ENCODE results near the gene ACVR1B.

The ACVR1B gene

GRCh38 chr12:51994959-51995358 is 43.5 kb downstream of the ACVR1B start:
- DNase-seq (ENCODE audit: extremely low read depth, insufficient read length) = no peak
- no peaks in the 10 kb centered on the region for H3K36me3 ChIP-seq (ENCODE audit: control insufficient read depth, insufficient read depth, low read length)
- H3K27me3 ChIP-seq (replicated peaks; ENCODE audit: control insufficient read depth, insufficient read depth, low read length) = no peaks in the 10 kb centered on the region; the same call in 1 of the 2 replicates
- TF ChIP-seq, protein P1, sequence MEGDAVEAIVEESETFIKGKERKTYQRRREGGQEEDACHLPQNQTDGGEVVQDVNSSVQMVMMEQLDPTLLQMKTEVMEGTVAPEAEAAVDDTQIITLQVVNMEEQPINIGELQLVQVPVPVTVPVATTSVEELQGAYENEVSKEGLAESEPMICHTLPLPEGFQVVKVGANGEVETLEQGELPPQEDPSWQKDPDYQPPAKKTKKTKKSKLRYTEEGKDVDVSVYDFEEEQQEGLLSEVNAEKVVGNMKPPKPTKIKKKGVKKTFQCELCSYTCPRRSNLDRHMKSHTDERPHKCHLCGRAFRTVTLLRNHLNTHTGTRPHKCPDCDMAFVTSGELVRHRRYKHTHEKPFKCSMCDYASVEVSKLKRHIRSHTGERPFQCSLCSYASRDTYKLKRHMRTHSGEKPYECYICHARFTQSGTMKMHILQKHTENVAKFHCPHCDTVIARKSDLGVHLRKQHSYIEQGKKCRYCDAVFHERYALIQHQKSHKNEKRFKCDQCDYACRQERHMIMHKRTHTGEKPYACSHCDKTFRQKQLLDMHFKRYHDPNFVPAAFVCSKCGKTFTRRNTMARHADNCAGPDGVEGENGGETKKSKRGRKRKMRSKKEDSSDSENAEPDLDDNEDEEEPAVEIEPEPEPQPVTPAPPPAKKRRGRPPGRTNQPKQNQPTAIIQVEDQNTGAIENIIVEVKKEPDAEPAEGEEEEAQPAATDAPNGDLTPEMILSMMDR (IDR thresholded peaks at IDR 0.05; ENCODE audit: insufficient read depth, low read length, poor library complexity, severe bottlenecking) = no peak
- H3K4me3 ChIP-seq (replicated peaks; ENCODE audit: low read depth, low read length) = no peak overlapping the region

DNA sequence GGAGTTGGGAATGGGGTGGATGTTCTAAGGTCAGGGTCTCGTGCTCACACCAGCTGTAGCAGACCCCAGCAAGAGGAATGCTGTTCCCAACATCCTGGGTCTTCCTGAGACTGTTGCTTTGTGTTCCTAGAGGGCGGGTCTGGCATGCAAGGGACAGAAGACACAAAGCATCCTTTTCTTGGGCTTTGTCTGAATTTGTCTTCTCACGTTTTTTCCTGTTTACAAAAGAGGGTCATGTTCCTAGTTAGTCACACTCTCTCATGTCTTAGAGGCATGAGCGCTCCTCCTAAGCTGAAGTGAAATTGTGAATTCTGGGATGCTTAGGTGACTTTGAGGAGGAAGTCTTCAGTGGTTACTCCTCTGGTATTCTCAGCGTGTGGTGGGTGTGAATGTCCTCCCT is 45.6 kb downstream of the ACVR1B start:
- Histone ChIP-seq H3K4me3 (replicated peaks; ENCODE audit: low read depth, low read length) (no peak overlapping the region), H3K36me3 (ENCODE audit: control insufficient read depth, insufficient read depth, low read length) (no peaks in the 10 kb centered on the region), H3K27me3 (replicated peaks; ENCODE audit: control insufficient read depth, insufficient read depth, low read length) (no peaks in the 10 kb centered on the region; the same call in 1 of the 2 replicates)
- TF ChIP-seq, protein P1 (IDR thresholded peaks at IDR 0.05; ENCODE audit: insufficient read depth, low read length, poor library complexity, severe bottlenecking) = no peak
- no peak for DNase-seq (ENCODE audit: extremely low read depth, insufficient read length)

DNA sequence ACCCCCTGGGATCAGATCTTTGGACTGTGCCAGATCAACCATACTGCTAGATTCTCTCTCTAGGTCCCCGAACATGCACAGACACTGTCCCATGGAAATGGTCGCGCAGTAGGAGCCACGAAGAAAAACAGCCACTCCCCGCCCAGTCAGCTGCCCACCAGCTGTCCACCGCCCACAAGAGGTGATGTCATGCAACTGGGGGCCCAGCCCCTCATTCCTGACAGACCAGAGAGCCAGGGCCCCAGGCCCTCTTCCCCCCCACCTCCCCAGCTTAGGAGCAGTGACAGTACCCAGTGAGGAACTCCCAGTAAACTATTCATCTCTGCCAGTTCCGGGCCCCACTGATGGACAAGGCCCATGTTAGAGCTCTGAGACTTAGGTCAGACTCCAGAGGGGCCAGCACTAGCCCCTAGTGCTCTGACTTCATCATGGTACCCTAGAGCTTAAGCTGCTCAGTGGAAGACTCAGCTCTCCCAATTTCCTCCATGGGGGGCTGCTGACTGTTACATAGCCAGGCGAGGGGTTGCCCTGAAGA is 51.6 kb downstream of the ACVR1B start:
- Histone ChIP-seq H3K27me3 (replicated peaks; ENCODE audit: control insufficient read depth, insufficient read depth, low read length) (peaks cover 7% of the 10 kb centered on the region), H3K36me3 (ENCODE audit: control insufficient read depth, insufficient read depth, low read length) (no peaks in the 10 kb centered on the region), H3K4me3 (replicated peaks; ENCODE audit: low read depth, low read length) (no peak overlapping the region)
- DNase-seq (ENCODE audit: extremely low read depth, insufficient read length) = no peak
- TF ChIP-seq, protein P1 (IDR thresholded peaks at IDR 0.05; ENCODE audit: insufficient read depth, low read length, poor library complexity, severe bottlenecking) = no peak

DNA sequence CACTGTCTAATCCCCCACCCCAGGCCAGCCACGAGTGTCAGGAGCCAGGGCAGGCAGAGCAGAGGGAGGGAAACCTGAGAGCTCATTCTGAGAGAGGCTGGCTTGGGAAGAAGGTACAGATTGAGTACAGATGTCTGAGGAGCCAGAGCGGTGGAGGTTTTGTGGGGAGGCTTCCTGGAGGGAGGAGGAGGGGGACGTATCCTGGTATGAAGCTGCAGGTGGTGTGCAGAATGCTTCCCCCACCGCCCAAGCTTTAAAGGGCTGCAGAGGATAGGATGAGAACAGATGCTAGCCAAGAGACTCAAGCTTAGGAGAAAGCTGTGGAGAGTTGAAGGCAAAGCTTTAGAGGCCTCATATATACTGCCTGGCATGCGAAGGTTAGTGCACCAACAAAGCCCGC is 52.1 kb downstream of the ACVR1B start:
- DNase-seq (ENCODE audit: extremely low read depth, insufficient read length) = no peak
- TF ChIP-seq, protein P1 (IDR thresholded peaks at IDR 0.05; ENCODE audit: insufficient read depth, low read length, poor library complexity, severe bottlenecking) = no peak
- Histone ChIP-seq H3K27me3 (replicated peaks; ENCODE audit: control insufficient read depth, insufficient read depth, low read length) (peaks cover 8% of the 10 kb centered on the region), H3K36me3 (ENCODE audit: control insufficient read depth, insufficient read depth, low read length) (no peaks in the 10 kb centered on the region), H3K4me3 (replicated peaks; ENCODE audit: low read depth, low read length) (no peak overlapping the region)

GRCh38 chr12:52004042-52004648 is 52.6 kb downstream of the ACVR1B start:
- H3K27me3 ChIP-seq (replicated peaks; ENCODE audit: control insufficient read depth, insufficient read depth, low read length) = peaks cover 8% of the 10 kb centered on the region
- no peaks in the 10 kb centered on the region for H3K36me3 ChIP-seq (ENCODE audit: control insufficient read depth, insufficient read depth, low read length)
- TF ChIP-seq, protein P1 (IDR thresholded peaks at IDR 0.05; ENCODE audit: insufficient read depth, low read length, poor library complexity, severe bottlenecking) = peak; percentile 42
- no peak for DNase-seq (ENCODE audit: extremely low read depth, insufficient read length)
- H3K4me3 ChIP-seq (replicated peaks; ENCODE audit: low read depth, low read length) = no peak overlapping the region

Measured in GM06990 (cell line).